Astrocyte (in vitro differentiated cells and primary cell): Measurements from ENCODE around the gene ALOX12B.

Experiments used
- EZH2 ChIP-seq: IDR thresholded peaks from 2 replicates; pipeline ENCODE4 v1.6.1; 2012; ENCODE audit warnings: mild to moderate bottlenecking, low read length, inconsistent platforms; ENCODE audit not compliant: insufficient read depth
- TF ChIP-seq, protein P1 (sequence below): IDR thresholded peaks from 2 replicates; pipeline ENCODE4 v1.5.1; 2011; ENCODE audit warnings: low read depth, mild to moderate bottlenecking, inconsistent platforms, low read length, moderate library complexity; ENCODE audit not compliant: insufficient read depth

DNA sequence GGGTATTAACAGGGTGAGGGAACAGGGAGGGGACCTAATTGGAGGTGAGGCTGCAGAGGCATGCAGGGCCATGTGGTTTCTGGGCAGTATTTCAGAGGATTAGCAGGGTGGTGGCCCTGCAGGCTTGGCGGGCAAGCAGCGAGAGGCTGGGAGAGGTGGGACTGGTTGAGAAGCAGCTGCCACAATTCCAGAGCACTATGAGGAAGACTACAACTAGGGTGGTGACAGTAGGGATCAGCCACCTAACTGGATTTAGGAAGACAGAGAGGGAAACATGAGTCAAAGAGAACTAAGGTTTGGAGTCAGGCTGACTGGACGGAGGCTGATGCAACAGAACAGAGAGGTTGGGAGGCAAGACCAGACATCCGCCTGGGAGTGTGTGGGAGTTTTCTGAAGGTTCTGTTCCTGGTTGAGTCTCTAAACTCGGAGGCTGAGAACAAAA is 18.5 kb upstream of the ALOX12B start:
- TF ChIP-seq, protein P1, sequence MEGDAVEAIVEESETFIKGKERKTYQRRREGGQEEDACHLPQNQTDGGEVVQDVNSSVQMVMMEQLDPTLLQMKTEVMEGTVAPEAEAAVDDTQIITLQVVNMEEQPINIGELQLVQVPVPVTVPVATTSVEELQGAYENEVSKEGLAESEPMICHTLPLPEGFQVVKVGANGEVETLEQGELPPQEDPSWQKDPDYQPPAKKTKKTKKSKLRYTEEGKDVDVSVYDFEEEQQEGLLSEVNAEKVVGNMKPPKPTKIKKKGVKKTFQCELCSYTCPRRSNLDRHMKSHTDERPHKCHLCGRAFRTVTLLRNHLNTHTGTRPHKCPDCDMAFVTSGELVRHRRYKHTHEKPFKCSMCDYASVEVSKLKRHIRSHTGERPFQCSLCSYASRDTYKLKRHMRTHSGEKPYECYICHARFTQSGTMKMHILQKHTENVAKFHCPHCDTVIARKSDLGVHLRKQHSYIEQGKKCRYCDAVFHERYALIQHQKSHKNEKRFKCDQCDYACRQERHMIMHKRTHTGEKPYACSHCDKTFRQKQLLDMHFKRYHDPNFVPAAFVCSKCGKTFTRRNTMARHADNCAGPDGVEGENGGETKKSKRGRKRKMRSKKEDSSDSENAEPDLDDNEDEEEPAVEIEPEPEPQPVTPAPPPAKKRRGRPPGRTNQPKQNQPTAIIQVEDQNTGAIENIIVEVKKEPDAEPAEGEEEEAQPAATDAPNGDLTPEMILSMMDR, result no peak
- TF ChIP-seq EZH2, result no peak
